ENCODE data around the gene TOGARAM2. TPM values are rescaled to one million over a fixed set of nuclear protein-coding genes. Genes with fewer than 3 reads are reported as not detected.

TOGARAM2 gene
- total RNA-seq, 4 donors from 2014 or later, result 0.19 to 10.4 (median 0.96) TPM

DNA sequence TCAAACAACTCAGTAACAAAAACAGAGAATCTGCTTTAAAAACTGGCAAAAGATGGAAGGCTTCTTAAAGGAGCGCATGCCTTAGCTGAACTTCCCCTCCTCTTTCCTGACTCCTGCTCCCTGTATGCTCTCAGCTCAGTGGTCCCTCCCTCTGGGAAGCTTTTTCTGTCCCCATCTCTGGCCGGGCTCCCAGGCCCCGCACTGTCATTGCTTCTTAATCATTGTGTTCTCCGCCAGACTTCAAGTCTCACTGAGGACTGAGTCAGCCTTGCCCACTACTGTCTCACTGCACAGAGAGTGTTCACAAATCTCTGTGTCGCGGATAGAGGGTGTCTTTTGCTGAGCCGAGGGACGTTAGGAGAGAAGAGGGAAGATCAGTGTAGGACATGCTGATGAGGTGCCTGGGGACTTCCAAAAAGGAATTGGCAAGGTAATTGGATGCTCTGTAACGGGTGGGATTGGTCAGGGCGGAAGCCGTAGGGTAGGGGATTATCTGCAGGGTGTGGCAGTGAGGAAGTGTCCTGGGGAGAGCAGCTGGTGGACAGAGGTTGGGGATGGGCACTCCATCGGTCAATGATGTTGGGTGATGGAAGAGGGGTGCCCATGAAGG lies 16.2 kb downstream of the TOGARAM2 start:
- no peak for TF ChIP-seq CTCF (IDR thresholded peaks at IDR 0.05)
- no peak for ATAC-seq (ENCODE audit: low FRiP score)
- no peak for DNase-seq (ENCODE audit: low spot score)

DNA sequence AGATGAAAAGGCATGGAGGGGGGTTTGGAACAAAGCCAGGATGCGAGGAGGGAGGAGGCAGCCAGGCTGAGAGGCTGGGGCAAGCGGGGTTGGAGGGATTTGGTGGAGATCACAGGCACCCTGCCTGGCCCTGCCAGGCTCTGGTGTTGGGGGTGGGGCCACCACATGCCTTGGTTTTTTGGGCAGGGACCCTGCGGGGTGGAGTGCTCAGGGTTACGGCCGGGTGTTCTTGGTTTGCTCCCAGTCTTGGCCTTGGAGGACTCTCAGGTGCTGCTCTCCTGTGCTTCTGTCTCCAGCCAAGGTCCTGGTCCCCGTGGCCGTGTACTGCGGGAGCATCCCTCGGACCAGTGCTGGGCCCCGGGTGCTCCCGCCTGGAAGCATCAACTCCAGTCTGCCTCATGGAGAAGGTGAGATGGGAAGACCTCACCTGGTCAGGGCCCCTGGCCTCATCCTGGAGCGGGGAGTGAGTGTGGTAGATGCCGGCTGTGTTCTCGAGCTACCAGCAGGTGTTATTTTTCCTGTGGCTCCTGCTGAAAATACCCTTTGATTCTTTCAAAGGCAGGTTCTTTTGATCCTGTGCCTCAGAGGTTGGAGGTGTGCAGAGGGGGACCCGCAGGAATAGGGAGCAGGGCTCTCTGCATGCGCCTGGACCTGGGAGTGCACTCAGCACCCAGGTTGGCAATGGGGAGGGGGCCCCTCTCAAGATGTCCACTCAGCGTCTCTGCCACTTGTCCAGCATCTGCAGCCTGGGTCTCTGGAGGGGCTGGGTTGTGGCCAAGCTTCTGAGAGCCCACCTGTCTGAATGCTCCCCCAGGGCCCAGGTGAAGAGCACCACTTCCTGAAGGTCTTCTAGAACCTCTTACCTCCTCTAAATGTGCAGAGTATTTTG lies 17.0 kb downstream of the TOGARAM2 start:
- TF ChIP-seq CTCF (IDR thresholded peaks at IDR 0.05), result no peak
- DNase-seq (ENCODE audit: low spot score) (no peak), ATAC-seq (ENCODE audit: low FRiP score) (no peak)

- no peak for TF ChIP-seq CTCF (IDR thresholded peaks at IDR 0.05)
- DNase-seq (ENCODE audit: low spot score) (no peak), ATAC-seq (ENCODE audit: low FRiP score) (no peak)
Measured at GRCh38 chr2:29000481-29000880, 19.4 kb downstream of the TOGARAM2 start.

- TF ChIP-seq CTCF (IDR thresholded peaks at IDR 0.05), result no peak
- ATAC-seq (ENCODE audit: low FRiP score) (no peak), DNase-seq (ENCODE audit: low spot score) (no peak)
Measured at GRCh38 chr2:29000956-29001355, 19.9 kb downstream of the TOGARAM2 start.

DNA sequence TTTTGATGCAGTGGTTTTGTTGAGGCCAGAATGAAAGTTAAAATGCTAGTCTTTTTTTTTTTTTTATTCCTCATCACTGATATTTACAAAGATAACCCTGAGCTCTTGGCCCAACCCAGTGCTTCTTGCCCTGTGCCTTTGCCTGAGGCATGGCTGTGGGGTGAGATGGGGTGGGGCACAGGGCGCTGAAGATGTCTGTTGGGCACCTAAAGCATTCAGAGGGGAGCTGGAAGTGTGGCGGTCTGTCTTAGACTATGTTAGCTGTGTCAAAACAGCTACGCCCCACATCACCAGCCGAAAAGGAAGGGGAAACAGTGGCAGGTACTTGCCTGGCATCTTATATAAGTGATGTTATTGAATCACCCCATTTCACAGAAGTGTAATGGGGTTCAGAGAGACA lies 20.7 kb downstream of the TOGARAM2 start:
- ATAC-seq (ENCODE audit: low FRiP score) (no peak), DNase-seq (ENCODE audit: low spot score) (no peak)
- no peak for TF ChIP-seq CTCF (IDR thresholded peaks at IDR 0.05)

GRCh38 chr2:29004755-29005154 lies 23.7 kb downstream of the TOGARAM2 start:
- DNase-seq (ENCODE audit: low spot score) (no peak), ATAC-seq (ENCODE audit: low FRiP score) (no peak)
- TF ChIP-seq CTCF (IDR thresholded peaks at IDR 0.05), result no peak

- TF ChIP-seq CTCF (IDR thresholded peaks at IDR 0.05), result no peak
- DNase-seq (ENCODE audit: low spot score) (no peak), ATAC-seq (ENCODE audit: low FRiP score) (no peak)
Measured at GRCh38 chr2:29005331-29005730, 24.2 kb downstream of the TOGARAM2 start.

All from omental fat pad (tissue), 4 donors.